IPS DF 19.7 (cell line): Measurements from ENCODE around the gene RAB37.
A peak's percentile ranks its signal among the peaks of the same experiment; 100 is the strongest.

Experiments
- DNase-seq: peaks from one replicate; pipeline ENCODE4 v3.0.0-alpha.2; 2013; ENCODE audit warnings: low read depth, low spot score

Gene RAB37

DNA sequence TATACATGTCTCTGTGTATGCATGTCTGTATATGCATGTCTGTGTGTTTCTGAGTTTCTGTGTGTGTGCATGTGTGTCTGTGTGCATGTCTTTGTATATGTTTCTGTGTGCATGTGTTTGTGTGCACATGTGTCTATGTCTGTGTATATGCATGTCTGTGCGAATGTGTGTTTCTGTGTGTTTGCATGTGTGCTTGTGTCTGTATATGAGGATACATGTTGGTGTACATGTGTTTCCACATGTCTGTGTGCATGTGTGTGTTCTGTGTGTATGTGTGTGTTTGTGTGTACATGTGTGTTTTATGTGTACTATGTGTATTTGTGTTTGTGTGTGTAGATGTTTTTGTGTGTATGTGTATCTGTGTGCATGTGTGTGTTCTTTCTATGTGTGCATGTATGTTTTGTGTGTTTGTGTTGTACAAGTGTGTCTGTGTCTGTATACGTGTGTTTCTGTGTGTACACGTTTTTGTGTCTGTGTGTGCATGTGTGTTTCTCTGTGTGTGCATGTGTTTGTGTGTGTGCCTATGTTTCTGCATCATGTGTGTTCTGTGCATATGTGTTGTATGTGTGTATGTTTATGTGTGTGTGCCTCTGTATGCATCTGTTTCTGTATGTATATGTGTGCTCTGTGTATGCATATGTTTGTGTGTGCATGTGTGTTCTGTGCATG lies 8.9 kb upstream of the RAB37 start:
- no peak for DNase-seq

DNA sequence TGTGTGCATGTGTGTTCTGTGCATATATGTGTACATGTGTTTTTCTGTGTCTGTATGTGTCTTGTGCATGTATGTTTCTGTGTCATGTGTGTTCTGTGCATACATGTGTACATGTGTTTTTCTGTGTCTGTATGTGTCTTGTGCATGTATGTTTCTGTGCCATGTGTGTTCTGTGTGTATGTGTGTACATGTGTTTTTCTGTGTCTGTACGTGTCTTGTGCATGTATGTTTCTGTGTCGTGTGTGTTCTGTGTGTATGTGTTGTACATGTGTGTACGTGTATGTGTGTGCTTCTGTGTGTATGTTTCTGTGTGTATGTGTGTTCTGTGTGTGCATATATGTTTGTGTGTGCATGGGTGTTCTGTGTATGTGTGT lies 8.4 kb upstream of the RAB37 start:
- DNase-seq, result no peak

DNA sequence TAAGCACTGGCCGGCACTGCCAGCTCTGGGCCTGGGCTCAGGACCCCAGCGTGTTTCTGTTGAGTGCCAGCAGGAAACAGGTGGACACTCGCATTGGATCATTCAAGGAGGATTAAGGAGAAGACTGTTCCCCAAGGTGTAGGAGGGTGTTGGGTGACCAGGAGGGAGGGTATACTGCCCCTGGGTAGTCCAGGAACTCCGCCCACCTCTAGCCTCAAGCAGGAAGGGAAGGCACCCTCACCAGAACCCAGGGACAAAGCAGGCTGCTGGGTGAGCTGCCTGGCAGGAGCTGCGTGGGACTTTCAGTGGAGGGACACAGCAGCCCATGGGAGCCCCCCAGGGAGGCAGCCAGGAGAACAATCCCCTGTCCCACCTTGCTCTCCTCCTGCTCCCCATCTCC lies 7.7 kb upstream of the RAB37 start:
- DNase-seq, result no peak

DNA sequence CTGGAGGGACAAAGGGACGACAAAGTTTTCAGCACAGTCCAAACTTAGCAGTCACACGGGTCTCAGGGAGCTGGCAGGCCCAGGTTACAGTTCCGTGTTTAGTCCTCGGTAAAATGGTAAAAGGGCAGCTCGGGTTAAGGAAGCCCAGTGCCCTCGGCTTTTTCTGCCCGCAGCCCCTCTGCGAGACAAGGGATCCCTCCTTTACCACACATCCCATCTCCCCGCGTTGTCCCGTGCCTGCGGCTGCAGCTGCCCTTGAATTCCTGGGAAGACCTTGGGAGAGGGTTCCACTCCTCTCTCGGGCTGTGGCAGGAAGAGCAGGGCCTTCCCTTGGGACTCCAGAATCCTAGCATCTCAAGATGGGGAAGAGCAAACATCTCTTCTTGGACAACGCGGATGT lies 7.2 kb upstream of the RAB37 start:
- DNase-seq, result no peak

DNA sequence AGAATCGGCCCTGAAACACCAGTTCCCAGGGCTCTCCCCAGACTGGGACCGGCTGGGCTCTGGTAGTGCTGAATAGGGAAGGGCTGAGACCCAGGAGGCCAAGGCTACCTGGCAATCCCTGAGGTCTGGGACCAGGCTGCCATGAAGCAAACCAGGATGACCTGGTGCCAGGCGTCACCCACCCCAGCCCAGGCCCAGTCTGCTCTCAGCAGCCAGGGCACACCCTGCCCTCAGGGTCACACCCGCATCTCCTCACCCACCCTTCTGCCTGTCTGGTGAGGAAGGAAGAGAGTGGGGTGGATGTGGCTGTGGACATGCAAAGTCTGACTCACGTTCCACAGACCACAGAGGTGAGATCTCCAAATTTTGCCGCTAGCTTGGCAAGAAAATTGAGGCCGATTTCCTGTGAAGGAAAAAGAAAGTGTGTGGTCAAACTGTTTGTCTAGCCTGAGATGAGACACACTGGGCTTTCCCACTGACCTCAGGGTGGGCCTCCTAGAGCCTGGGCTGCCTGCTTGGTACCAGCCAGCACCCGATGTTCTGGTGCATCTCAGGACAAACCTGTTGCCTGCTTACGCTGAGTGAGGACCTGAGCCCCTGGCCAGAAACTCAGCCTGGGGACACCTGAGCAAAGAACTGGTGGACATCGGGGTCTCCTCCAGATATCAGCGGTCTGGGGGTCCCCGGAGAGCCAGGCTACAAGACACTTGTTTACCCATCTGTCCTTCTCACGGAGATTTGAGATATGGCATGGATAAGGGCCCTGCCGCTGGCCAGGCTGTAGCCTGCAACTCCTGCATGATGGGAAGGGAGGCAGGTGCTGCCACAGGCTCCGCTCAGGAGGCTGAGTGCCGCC lies 6.3 kb upstream of the RAB37 start:
- DNase-seq, result no peak

DNA sequence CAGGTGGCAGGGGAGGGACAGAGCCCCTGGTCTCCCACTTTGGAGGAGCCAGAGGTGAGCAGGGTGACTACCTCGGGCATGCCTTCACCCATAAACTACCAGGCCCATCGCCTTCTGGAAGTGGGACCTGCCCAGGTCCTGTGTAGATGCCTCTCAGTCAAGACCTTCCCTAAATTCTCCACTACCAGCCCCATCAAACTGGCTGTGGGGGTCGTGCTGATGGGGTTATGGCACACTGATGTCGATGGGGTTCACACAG lies 5.8 kb upstream of the RAB37 start:
- DNase-seq, result no peak

DNA sequence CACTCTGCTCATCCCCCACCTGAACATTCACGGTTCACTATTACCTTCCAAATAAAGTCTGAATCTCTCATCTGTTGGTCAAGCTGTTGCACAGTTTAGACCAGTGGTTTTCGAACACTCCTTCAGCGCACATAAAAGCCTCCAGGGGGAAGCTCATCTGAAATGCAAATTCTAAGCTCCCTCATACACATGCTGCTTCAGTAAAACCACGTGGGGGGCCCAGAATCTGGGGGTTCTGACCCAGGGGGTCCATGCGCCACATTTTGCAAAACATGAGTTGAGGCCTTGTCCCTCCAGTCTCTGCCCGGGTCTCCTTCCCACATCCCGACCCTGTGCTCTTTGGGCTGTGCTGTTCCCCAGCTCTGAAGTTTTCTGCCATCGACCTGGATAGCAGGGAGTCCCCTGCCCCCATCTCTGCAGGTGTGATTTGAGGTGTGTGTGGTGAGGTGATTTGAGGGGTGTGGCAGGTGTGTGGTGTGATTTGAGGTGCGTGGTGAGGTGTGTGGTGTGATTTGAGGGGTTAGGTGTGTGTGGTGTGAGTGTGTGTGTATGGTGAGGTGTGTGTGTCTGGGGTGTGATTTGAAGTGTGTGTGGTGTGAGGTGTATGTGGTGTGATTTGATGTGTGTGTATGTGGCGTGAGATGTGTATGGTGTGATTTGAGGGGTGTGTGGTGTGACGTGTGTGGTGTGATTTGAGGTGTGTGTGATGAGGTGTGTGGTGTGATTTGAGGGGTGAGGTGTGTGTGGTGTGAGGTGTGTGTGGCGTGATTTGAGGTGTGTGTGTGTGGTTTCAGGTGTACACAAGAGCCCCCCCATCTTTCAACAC lies 4.8 kb upstream of the RAB37 start:
- DNase-seq, result no peak

DNA sequence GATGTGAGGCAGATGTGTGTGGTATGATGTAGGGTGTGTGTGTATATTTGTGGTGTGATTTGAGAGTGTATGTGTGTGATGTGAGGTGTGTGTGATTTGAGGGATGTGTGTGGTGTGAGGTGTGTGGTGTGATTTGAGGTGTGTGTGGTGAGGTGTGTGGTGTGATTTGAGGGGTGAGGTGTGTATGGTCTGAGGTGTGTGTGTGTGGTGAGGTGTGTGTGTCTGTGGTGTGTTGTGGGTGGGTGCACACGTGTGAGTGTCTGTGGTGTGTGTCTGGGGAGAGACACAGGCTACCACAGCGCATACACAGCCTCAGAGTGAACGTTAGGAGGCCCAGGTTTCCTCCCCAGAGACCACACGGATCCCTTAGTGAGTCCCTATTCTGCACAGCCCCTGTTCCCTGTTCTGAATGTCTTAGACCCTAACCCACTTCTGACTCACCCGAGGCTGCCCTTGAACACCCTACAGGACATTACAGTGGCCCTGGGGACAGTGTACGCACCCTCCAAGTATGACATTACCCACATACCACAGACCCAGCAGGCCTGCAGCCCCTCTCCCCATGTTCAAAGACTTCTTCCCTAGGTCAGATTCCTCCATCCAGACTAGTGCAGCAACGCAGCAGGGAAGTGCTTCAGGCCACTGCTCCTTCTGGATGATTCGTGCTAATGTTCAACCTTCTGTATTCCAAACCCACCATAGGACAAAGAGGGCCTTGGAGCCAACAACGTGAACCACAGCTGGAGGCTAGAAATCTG lies 3.5 kb upstream of the RAB37 start:
- no peak for DNase-seq

DNA sequence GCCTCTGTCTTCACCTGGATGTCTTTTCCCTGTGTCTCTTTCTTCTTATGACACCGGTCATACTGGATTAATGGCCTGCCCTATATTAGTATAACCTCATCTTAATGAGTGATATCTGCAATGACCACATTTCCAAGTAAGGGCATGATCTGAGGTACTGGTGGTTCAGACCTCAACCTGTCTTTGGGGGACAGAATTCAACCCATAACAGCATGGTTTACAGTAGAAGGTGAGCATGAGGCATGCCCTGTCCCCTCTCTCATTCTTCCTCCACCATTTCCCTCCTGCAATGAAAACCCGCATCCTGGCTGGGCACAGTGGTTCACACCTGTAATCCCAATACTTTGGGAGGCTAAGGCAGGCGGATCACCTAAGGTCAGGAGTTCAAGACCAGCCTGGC lies 2.8 kb upstream of the RAB37 start:
- no peak for DNase-seq

DNA sequence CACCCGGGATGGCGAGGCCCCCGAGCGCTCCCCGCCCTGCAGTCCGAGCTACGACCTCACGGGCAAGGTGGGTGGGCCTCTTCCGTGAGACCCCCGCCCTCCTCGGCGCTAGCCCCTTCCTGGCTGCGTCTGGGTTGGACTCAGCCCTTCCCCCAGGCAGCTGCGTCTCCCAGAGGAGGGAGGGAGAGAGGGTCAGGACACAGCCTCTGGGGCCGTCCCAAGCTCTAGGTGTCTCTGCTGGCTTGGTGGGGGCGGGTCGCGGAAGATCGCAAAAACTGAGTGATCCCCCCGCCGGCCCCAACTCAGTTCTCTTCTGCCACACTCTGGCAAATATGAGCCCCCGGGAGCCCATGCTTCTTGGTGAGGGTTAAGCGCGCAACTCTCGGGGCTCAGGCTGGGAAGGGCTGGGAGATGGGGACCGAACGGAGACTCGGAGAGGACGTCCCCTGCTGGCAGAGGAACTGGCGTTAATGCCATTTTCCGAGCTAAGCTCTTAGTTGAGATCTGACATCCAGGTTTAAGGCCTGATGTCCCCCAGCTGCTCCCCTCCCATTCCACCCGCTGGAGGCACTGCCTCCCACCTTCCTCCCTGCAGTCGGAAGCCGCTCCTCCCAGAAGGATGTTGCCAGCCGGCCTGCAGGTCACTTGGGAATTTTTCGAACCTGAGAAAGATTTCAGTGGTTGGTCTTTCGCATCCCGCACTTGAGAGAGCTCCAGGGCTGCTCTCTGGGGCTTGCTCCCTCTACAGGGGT lies 419 bp downstream of the RAB37 start:
- peak; percentile 76 for DNase-seq

DNA sequence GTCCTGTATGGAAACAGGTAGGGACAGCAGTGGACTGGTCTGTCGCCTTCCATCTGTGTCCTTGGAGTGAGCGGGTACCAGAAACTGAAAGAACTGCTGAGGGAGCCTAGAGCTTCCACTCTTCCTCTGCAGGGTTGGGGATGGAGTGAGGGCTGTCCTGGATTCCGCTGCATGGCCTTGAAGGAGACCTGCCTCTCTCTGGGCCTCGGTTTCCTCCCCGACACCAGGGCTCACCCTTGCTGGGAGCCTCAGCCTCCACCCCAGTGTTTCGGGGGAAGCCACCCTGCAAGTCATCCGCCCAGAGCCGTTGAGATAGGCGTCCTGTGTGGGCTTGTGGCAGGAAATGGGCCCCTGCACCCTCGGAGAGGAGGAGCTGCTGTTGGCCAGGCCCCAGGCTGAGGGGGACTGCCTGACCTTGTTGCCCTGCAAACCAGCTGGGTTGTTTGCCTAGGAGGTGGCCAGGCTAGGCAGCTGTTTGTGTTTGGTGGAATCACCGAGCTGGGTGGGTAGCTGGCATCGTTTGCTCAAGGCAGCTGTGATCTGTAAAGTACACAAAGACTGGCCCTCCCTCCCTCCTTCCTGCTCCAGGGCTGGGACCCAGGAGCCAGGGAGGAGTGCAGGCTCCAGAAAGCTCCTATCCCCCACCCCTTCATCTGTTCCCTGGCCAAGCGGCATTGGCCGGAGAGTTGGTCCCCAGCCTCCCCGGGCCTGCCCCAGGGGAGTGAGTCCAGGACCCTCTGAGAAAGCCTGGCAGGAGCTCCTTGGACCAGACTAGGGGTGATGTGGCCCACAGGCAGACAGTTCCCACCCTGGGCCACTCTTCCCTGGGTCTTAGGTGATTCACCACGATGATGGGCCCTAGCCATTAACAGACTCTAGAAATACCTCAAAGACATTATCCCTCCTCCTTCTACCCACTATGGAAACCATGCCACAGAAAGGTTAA lies 1.3 kb downstream of the RAB37 start:
- DNase-seq, result no peak

DNA sequence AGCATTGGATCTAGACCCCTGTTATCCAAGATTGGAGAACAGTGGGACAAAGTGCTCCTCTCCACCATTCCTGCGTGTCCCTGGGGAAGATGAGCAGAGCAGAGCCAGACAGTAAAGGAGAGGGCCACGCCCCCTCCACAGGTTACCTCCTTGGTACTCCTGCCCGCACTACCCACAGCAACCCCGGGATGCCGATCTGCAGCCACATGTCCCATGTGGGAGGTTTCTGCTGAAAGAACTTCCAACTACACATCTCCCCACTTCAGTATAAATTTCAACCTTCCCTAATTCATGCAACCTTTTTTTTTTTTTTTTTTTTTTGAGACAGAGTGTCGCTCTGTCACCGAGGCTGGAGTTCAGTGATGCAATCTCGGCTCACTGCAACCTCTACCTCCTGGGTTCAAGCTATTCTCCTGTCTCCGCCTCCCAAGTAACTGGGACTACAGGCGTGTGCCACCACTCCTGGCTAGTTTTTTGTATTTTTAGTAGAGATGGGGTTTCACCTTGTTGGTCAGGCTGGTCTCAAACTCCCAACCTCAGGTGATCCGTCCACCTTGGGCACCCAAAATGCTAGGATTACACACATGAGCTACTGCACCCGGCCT lies 2.3 kb downstream of the RAB37 start:
- no peak for DNase-seq

DNA sequence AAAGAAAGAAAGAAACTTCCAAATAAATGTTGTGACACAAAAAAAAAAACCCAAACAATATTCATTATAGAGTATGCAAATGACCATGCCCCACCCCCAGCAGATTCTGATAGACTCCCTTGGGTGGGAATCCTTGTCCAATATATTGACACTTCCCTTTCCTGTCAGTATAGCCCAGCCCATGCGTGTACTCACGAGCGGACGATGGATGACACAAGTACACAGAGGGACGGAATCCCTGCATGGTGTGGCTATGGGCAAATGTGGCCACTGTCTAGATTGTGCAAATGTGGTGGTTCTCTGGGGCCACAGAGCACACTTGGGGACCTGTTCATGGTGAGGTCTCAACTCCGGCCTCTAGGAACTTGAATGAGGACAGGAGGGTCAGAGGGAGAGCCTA lies 3.1 kb downstream of the RAB37 start:
- DNase-seq, result no peak

DNA sequence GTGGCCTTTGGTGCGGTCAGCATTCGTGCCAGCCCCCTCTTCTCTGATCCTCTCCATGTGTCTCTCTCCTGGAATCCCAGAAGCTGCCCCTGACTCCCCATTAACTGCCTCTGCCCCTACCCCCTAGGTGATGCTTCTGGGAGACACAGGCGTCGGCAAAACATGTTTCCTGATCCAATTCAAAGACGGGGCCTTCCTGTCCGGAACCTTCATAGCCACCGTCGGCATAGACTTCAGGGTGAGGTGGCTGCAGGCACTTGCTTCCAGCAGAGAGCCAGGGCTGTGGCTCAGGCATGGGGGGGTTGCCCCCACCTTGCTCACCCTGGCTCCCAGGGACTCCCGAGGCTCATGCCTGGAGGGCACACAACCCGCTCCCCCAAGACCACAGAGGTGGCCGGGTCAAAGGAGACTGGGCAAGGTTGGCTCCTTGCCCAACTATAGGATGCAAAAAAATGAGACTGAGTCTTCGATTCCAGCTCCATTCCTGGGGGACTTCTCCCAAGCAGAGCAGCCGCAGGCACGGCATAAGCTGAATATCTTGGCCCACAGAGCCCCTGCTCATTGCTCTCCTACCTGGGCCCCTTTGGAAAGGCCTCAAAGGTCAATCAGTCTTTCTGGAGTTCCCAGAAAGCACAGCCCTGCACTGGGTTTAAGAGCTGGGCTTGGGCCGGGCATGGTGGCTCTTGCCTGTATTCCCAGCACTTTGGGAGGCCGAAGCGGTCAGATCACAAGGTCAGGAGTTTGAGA lies 3.8 kb downstream of the RAB37 start:
- DNase-seq, result no peak

DNA sequence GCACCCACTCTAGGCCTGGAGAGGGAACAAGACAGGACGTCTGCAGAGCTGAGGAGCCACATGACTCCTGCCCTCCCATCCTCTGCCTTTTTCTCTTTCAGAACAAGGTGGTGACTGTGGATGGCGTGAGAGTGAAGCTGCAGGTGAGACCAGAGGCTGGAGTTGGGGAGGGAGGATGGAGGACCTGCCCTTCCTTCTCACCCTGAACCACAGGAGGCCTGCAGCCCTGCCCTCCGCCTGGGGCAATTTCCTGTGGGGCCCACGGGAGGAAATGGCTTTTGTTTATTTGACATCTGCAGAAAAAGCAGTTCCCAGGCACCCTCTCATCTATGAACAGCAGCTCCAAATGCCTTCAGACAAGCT lies 5.1 kb downstream of the RAB37 start:
- no peak for DNase-seq

DNA sequence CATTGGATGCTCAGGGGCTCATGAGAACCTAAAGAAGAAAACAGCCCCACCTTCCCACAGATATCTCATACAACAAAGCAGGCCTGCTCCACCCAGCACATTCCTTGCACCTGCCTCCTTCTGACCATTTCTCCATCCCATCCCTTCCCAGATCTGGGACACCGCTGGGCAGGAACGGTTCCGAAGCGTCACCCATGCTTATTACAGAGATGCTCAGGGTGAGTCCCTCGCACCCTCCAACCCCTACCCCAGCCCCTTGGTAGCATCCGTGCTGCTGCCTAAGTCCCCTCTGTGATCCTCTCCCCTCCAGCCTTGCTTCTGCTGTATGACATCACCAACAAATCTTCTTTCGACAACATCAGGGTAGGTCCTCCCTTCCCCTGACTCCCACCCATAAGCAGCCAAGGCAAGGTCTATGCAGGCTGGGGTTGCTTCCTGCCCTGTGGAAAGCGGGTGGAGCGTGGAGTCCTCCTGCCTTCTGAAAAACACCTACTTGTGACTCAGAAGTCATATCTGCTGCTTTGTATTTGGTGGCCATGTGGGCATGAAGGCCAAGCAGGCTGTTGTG lies 6.0 kb downstream of the RAB37 start:
- no peak for DNase-seq

DNA sequence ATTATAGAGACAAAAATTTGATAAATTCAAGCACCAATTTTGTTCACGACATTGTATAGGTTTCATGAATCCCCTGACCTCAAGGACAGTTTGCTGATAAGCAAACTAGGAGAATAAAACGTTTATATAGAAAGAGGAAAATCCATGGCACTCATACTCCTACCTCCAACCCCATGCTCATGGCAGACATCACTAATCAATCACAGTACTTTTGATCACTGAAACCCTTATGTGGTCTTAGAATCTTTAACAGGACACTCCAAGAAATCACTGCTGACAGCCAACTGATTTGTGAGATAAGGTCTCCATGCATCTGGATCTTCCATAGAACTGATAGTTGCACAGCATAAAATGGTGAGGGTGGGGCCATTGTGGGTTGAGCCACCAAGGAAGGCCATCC lies 6.7 kb downstream of the RAB37 start:
- no peak for DNase-seq

DNA sequence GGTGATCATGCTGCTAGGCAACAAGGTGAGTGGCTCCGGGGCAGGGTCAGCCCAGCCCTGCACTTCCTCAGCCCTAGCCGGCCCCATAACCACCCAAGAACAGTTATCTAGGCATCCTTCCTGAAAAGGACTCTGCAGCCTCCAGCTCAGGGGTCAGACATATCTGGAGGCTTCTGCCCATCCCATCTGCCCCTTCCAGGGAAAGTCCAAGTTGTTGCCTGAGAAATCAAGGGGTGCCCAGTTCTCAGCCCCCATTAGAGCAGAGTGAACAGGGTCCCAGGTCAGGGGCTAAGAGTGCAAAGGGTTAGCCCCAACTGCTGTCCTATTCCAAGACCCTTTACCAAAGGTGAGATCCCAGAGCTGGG lies 7.3 kb downstream of the RAB37 start:
- no peak for DNase-seq
